Measurements from ENCODE around the gene GALM. TPM values are rescaled to one million over a fixed set of nuclear protein-coding genes. Genes with fewer than 3 reads are reported as not detected.

Gene GALM
- total RNA-seq, 1 experiment from 2014 or later: 10.0 TPM

DNA sequence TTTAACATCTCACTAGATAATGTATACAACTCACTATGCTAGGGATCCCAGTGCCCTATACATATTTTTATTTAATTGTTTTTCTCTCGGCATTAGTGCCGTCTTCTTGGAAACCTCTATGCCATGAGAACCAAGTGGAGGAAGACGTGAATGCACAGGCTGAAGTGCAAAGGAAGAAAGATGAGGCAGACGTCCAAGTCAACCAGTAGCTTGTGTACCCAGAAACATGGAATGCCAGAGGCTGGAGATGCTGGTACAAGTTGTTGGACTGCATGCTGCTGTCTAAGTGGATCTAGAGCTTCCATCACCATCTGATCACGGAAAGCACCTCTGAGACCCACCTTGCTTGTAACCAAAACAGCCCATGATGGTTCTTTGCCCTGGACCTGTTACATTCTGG is 99.6 kb downstream of the GALM start:
- no peaks in the 10 kb centered on the region for H3K9me3 Mint-ChIP-seq
- no peak overlapping the region for H3T11ph ChIP-seq (ENCODE audit: low read length)
- no peaks in the 10 kb centered on the region for H3K4me1 ChIP-seq (ENCODE audit: insufficient read depth, low read length)
- no peaks in the 10 kb centered on the region for H3K79me2 ChIP-seq (ENCODE audit: insufficient read depth, low read length)
- no peak for TF ChIP-seq CTCF (conservative IDR thresholded peaks at IDR 0.05)
- no CpG with 5 or more reads among the region's 5 CpGs for WGBS (ENCODE audit: extremely low coverage, insufficient read length, low lambda C conversion rate)
- no peak overlapping the region for H4K91ac ChIP-seq (ENCODE audit: insufficient read length, low read depth, low read length)
- H3K9me3 ChIP-seq (ENCODE audit: control insufficient read depth, low read depth, low read length): no peaks in the 10 kb centered on the region
- no peak overlapping the region for H3K4me3 Mint-ChIP-seq
- no peak overlapping the region for H3K27ac Mint-ChIP-seq
- H3K4ac ChIP-seq (ENCODE audit: low read depth, low read length): no peak overlapping the region
- no peak overlapping the region for H3K23ac ChIP-seq (ENCODE audit: insufficient read length, low read depth, low read length)
- H4K5ac ChIP-seq (ENCODE audit: insufficient read length, low read depth, low read length): no peak overlapping the region
- H3K9ac ChIP-seq (ENCODE audit: extremely low read depth, insufficient read length, low read length): no peak overlapping the region
- no peaks in the 10 kb centered on the region for H3K79me1 ChIP-seq (ENCODE audit: insufficient read depth, low read depth, low read length, poor library complexity, severe bottlenecking)
- H2BK20ac ChIP-seq (ENCODE audit: low read depth, low read length, poor library complexity, severe bottlenecking): no peak overlapping the region
- H3K23me2 ChIP-seq (ENCODE audit: insufficient read length, low read depth, low read length, poor library complexity, severe bottlenecking): no peaks in the 10 kb centered on the region
- no peak overlapping the region for H2BK5ac ChIP-seq (ENCODE audit: insufficient read length, low read length)
- H3K4me1 Mint-ChIP-seq: no peaks in the 10 kb centered on the region
- H4K8ac ChIP-seq (replicated peaks; ENCODE audit: insufficient read length, low read depth, low read length): no peak overlapping the region
- no peak overlapping the region for H2AFZ ChIP-seq (ENCODE audit: low read length)
- no peaks in the 10 kb centered on the region for H3K27me3 ChIP-seq (ENCODE audit: insufficient read depth, low read length)
- no peak overlapping the region for H2BK120ac ChIP-seq (ENCODE audit: low read depth, low read length, poor library complexity, severe bottlenecking)
- H2BK15ac ChIP-seq (ENCODE audit: low read depth, low read length): no peak overlapping the region
- H3K36me3 Mint-ChIP-seq (ENCODE audit: insufficient read depth in 1 of 3, low read depth in 3 of 3): no peaks in the 10 kb centered on the region
- H2BK12ac ChIP-seq (ENCODE audit: insufficient read length, low read depth, low read length): no peak overlapping the region
- no peak for DNase-seq
- H3K27me3 Mint-ChIP-seq (ENCODE audit: low read depth): no peaks in the 10 kb centered on the region
- no peaks in the 10 kb centered on the region for H4K20me1 ChIP-seq (ENCODE audit: control insufficient read depth, insufficient read depth, insufficient read length)
- H2AK5ac ChIP-seq (ENCODE audit: insufficient read length, low read length): no peak overlapping the region
- no peak overlapping the region for H3K56ac ChIP-seq (ENCODE audit: insufficient read length, low read depth, low read length)
- H3K4me2 ChIP-seq (ENCODE audit: insufficient read depth, insufficient read length, low read length): no peak overlapping the region
- no peak overlapping the region for H3K14ac ChIP-seq (ENCODE audit: insufficient read depth, low read length)
- no peak overlapping the region for H3K18ac ChIP-seq (ENCODE audit: insufficient read length, low read depth, low read length)
- no peak overlapping the region for H3K27ac ChIP-seq (ENCODE audit: insufficient read length, low read depth, low read length)

All from H9 (cell line).